ENCODE data around the gene STPG2.
"Not testable (repeated sequence)": the region's sequence is repeated elsewhere in the genome, so short reads cannot be mapped to it uniquely, and the experiment has no call there.

The STPG2 gene

DNA sequence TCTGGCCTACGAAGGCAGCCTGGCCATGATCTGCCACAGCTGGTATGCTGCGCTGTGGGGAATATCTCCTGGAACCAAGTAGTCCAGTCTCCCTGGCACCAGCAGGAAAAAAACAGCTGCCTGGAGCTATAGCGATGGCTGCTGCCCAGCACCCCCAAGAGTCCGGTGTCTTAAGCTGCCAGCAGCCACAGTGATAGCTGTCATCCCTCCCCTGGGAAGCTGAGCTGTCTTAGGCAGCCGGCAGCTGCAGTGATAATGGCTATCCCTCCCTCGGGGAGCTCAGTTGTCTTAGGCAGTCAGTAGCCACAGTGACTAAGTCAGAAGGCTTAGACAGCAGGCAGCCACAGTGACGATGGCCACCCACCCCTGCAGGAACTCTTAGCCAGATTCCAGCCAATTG lies 205.1 kb downstream of the STPG2 start:
- DNase-seq: no peak

DNA sequence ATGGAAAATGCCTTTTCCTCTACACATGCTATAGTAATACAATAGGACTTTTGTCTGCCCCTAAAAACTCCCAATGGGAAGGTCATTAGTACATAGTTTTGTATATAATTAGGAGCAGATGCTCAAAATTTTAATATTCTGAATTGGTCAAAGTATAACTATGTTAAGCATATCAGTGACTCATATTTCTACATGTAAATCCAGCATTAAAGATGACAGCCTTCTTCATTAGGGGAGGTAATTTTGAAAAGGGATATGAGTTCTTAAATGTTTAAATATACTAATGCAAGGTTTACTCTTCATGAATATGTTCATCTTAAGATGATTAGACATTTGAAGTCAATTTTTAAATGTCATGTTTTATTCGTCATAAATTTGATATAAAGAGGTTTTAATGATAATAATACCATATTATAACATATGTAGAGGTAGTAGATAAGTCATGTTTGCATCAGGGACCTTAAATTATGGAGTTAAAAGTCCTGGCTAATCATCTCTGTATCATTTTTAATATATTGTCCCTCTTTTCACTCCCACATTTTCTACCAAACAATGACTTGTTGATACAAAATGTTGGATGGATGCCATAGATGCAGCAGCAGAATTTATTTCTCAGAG lies 218.8 kb downstream of the STPG2 start:
- no peak for DNase-seq

DNA sequence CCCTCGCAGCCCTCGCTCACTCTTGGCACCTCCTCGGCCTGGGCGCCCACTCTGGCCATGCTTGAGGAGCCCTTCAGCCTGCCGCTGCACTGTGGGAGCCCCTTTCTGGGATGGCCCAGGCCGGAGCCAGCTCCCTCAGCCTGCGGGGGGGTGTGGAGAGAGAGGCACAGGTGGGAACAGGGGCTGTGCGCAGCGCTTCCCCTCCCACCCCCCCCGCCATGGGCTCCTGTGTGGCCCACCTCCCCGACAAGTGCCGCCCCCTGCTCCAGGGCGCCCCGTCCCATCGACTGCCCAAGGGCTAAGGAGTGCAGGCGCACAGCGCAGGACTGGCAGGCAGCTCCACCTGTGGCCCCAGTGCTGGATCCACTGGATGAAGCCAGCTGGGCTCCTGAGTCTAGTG lies 220.2 kb downstream of the STPG2 start:
- DNase-seq: no peak

DNA sequence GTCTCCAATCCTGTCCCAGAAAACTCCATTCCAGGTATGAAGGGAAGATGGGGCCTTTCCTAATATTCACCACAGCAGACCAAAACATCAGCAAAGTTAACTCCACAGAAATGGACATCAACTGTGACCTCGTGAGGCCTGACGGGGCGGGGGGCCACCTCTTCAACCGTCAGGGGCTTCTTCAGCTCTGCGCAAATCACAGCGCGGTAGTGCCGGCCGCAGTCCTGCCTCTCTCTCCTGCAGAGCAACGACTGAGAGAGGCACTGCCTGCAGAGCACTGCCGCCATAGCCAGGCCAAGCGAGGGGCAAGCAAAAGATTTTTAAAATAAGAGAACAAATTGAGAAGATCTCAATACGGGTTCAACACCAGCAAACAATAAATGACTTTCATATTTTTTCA lies 226.2 kb downstream of the STPG2 start:
- DNase-seq: no peak

DNA sequence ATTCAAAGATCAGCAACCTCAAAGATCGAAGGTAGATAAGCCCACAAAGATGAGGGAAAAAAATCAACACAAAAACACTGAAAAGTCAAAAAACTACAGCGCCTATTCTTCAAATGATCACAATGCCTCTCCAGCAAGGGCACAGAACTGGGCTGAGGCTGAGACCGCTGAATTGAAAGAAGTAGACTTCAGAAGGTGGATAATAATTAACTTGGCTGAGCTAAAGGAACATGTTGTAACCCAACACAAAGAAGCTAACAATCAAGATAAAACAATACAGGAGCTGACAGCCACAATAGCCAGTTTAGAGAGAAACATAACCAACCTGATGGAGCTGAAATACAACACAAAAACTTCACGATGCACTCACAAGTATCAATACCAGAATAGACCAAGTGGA lies 231.1 kb downstream of the STPG2 start:
- no peak for DNase-seq

DNA sequence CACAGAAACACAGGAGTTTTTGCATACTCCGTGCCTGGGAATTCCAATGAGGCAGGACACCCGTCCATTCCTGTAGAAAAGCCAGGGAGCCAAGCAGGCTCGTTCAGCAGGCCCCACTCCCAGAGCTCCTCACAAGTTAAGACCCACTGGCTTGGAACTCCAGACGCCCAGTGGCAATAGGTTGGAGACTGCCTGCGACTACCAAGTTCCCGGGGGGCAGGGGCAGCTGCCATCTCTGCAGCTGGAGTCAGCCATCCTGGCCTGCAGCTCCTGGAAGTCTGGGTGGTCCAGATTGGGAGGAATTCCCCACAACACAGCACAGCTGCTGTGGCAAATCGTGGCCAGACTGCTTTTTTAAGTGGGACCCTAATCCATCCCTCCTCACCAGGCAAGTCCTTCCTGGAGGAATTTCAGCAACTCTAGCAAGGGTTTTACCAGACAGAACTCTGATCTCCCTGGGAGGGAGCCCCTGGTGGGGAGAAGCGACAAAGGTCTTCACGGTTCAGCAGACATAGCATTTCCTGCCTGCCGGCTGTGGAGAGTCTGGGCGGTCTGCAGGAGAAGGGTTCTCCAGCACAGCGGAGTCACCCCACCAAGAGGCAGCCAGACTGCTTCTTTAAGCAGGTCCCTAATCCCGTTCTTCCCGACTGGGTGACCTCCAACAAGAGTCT lies 231.9 kb downstream of the STPG2 start:
- no peak for DNase-seq

DNA sequence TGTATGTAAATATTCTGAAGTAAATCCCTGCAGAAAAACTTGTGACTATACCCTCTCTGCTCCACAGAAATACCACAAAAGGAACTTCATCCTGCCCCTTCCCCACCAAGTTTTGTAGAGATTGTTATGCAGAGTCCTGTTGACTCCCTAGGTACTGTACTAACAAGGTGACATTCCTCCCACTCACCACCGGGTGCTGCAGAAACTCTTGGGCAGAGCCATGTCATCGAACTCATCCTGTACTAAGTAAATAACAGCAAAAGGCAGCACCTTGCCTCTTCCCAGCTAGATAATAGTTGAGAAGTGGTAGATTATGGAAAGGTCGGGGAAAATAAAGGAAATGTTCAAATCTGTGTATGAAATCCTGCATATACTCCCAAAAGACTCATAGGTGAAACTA lies 233.3 kb downstream of the STPG2 start:
- DNase-seq: no peak

DNA sequence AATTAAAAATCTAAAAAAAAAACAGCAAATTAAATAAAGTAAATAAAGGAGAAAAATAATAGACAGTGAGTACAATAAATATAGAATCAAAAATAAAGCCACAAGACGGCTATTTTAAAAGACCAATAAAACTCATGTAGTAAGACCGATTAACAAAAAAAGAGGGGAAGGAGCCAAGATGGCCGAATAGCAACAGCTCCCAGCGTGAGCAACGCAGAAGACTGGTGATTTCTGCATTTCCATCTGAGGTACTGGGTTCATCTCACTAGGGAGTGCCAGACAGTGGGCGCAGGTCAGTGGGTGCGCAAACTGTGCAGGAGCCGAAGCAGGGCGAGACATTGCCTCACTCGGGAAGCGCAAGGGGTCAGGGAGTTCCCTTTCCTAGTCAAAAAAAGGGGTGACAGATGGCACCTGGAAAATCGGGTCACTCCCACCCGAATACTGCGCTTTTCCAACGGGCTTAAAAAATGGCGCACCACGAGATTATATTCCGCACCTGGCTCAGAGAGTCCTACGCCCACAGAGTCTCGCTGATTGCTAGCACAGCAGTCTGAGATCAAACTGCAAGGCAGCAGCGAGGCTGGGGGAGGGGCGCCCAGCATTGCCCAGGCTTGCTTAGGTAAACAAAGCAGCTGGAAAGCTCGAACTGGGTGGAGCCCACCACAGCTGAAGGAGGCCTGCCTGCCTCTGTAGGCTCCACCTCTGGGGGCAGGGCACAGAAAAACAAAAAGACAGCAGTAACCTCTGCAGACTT lies 239.7 kb downstream of the STPG2 start:
- not testable (repeated sequence) for DNase-seq

DNA sequence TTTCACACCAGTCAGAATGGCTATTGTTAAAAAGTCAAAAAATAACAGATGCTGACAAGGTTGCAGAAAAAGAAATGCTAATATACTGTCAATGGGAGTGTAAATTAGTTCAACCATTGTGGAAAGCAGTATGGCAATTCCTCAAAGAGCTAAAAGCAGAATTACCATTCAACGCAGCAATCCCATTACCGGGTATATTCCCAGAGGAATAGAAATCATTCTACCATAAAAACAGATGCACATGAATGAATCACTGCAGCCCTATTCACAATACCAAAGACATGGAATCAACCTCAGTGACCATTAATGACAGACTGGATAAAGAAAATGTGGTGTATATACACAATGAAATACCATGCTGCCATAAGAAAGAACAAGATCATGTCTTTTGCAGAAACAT lies 243.0 kb downstream of the STPG2 start:
- no peak for DNase-seq

DNA sequence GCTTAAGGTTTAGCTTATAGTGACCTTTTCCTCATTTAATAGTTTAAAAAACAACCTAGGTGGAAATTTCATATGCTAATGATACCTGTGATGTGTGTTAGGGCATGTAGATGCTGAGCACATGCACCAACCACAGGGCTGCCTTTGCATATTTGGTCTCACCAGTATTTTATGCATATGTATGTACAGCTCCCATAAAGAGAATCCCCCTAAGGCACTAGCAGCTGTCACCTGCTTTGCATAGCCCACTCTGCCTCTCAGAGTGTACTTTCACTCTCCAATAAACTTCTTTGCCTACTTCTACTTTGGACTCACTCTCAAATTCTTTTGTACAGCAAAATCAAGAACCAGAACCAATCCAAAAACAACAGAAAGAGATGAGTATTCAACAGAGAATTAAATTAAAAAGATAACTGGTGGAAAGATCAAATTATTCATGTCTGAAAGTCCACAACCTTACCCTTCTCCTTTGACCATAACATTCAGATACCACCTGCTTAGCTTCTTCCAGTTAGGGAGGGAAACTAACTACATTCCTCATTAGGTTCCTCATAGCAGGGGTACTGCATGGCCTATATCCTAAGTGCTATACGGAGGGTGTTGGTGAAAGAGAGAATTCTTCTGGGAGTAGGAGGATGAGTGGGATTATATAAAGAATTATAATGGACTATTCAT lies 250.5 kb downstream of the STPG2 start:
- no peak for DNase-seq

DNA sequence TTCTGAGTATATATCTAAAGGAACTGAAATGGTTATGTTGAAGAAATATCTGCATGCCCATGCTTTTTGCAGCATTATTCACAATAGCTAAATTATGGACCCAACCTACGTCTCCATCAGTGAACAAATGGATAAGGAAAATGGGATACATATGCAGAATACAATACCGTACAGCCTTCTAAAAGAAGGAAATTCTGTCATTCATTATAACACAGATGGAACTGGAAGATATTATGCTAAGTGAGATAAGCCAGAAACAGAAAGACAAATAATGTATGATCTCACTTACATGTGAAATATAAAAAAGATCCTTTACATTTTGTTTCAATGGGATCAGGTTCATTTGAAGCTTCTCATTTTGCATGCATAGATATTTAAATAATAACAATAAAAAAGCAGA lies 263.3 kb downstream of the STPG2 start:
- no peak for DNase-seq

DNA sequence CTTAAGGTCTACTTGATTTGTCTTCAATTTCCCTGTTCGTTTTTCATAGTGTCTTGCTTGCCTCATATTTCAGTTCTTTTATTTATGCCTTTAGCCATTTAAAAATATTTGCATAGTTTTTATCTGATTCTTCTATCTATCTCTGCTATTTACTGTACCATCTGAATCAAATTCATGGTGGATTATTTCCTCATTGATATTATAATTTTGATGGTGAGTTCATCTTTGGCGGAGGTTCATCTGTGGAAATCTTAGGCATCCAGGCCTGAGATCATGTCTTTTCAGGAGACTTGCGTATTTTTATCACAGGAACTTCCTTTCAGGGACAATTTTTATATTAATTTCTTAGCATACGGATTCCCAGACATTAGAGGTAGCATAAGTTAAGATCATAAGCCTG lies 275.2 kb downstream of the STPG2 start:
- no peak for DNase-seq

DNA sequence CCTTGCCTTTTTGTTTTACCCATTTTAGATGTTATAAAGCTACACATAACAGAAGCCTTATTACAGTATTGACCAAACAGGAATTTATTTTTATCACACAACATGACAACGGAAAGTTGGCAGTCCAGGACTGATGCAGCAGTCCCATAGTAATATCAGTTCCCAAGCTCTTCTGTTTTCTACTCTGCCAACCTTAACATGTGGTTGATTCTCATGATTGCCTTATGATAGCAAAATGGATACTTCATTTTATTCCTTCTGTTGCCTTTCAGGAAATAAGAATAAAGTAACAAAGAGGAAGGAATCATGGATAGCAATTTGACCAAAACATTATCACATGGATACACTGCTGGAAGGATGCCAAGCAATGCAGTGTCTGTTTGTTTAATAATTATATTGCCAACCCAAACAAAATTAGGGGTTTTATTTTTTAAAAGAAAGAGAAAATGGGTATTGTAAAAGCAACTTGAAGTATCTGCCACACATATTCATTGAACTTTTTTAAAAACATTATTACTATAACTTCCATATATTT lies 275.7 kb downstream of the STPG2 start:
- no peak for DNase-seq

DNA sequence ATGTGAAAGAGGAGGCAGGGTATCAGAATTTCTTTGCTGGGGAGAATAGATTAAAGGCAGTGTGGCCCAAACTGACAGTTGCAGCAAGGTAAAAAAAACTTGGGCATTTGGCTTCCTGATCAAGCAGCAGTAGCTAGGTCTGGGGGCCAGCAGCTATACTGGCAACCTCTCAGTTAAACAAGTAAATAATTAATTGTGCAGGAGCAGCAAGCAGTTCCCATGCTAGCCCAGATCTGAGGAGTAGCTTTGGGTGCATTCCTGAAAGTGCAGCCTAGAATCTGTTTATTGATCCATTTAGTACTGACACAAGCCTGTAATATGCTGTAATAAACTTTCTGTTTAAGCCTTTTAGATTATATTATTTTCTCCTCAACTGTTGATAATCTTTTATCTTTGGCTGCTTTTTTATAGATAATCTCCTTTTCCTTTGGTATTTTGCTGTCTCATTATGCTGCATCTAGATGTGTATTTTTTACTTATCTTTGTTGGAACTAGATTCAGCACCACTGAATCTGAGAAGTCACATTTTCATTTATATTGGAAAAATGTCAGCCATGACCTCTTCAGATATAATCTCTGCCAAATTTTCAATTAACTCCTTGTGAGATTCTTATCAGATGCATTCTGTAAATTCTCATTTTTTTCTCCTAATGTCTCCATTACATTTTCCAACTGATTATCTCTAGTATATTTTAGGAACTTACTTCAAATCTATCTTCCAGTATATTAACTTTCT lies 276.3 kb downstream of the STPG2 start:
- DNase-seq: no peak

DNA sequence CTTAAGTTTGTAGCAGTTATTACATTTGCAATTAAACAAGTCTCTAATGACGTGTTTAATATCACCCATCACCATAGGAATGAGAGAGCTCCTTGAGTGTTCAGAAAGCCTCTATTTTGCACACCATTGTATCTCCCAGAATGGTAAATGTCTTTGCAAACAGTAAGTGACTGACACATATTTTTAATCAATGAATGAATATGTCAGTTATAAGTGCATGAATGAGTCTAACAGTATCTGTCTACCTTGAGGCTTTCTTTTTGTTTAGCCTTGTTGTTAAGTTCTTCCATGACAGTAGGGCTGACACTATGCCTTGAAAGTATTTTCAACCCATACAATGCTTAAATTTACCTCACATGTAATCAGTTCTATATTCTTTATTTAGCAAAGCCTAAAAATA lies 292.2 kb downstream of the STPG2 start:
- no peak for DNase-seq

DNA sequence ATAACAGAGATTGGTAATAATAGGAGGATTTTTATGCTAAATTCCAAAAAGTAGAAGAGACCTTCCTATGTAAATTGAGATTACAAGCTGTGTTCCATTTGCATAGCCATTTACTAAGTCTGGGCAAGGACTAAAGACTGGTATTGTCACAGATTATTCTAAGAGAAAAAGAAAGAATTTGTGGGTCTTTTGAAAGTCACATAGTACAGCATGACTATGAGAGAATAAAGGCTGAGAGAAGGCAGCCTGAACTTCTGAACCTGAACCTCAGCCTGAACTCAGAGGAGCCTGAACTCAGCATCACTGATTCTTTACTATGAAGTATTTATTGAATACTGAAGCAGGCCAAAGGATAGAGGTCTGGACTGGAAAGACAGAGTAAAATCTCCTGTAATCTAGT lies 297.5 kb downstream of the STPG2 start:
- no peak for DNase-seq

DNA sequence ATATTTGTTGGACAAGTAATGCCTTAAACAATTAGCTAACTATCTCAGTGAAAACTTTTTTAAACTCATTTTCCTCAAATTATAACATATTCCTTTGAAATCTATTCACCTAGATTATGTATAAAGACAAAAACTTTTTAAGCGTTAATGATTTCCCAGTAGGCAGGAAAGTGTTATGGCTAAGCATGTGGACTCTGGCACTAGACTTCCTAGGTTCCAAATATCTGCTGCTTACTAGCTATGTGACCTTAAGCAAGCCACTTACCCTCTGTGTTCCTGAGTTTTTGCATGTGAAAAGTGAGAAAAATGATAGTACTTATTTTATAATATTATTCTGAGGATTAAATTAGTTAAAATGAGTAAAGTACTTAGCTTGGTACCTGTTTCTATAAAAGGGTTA lies 301.8 kb downstream of the STPG2 start:
- no peak for DNase-seq

DNA sequence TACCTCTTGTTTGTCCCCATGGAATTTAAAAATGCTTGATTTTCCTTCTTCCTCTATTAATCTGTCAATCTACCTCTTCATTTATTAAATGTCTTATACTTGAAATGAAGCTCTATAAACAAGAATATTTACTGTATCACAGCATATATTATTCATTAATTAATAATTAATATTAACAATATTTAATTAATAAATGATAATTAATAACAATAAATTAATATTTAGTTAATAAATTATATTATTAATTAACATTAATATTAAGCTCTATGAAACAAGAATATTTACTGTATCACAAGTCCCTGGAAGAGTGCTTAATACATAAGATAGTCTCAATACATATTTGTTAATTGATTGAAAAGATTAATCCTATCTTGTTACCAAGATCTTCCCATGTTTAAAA lies 306.6 kb downstream of the STPG2 start:
- DNase-seq: no peak

DNA sequence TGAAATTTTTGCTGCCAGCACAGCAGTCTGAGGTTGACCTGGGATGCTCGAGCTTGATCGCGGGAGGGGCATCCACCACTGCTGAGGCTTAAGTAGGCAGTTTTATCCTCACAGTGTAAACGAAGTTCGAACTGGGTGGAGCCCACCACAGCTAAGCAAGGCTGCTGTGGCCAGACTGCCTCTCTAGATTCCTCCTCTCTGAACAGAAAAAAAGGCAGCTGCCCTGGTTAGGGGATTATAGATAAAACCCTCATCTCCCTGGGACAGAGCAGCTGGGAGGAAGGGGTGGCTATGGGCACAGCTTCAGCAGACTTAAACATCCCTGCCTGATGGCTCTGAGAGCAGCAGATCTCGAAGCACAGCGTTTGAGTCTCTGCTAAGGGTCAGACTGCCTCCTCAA lies 314.6 kb downstream of the STPG2 start:
- DNase-seq: no peak

DNA sequence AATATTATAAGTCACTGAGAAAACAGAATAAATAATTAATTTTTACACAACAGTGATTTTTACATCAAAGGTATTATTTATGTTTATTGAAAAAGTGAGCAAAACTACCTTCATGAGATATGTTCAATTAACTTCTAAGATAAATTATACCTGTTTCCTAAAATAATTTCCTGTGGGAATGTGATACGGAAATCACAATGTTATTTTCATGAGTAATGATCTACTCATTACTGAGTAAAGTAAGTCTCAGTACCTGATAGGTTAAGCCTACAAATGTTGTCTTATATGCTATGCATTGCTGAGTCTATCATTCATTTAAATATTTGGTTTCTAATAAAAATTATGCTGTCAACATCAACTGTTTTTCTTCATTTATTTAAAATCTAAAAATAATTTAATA lies 324.0 kb downstream of the STPG2 start:
- DNase-seq: no peak

DNA sequence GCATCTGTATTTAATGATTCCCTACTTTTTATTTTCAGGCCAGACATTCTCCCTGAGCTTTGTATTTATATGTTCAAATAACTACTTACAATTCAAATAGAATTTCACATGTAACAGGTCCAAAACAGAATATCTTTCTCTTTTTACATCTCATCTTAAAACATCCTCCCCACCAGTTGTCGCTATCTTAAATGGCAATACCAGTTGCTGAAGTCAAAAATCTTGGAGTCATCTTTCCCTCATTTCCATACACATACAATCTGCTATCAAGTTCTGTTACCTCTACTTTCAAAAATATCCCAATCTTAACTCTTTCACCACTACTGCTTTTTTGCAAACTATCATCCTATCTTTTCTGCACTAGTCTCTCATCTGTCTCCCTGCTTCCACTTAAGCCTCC lies 330.5 kb downstream of the STPG2 start:
- DNase-seq: no peak

DNA sequence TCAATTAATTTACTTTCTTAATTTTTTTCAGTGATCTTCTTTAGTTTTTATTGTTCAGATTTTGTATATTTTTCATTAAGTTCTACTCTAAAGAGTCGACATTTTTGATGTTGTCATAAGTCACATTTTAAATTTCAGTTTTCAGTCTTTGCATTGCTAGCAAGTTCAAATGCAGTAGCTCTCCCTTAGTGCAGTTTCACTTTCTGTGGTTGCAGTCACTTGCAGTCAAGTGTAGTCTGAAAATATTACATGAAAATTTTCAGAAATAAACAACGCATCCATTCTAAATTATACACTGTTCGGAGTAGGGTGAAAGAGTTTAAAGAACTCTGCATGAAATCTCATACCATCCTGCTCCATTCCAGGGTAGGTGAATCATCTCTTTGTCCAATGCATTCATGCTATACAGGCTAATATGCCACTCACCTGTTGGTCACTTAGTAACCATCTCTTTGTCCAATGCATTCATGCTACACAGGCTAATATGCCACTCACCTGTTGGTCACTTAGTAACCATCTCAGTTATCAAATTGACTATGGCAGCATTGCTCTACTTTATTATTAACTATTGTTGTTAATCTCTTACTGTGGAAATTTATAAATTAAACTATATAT lies 356.9 kb downstream of the STPG2 start:
- no peak for DNase-seq
